COLO829 (cell line): Measurements from ENCODE around the gene ASTN1.
A peak's percentile ranks its signal among the peaks of the same experiment; 100 is the strongest.

Experiments used
- DNase-seq: peaks from one replicate; pipeline ENCODE4 v3.0.0; 2012; ENCODE audit warnings: low spot score

The ASTN1 gene

GRCh38 chr1:176993587-176993986 lies 170.9 kb downstream of the ASTN1 start:
- DNase-seq, result no peak

GRCh38 chr1:176989754-176990153 lies 174.8 kb downstream of the ASTN1 start:
- DNase-seq, result no peak

GRCh38 chr1:176989023-176989422 lies 175.5 kb downstream of the ASTN1 start:
- no peak for DNase-seq

GRCh38 chr1:176987016-176987415 lies 177.5 kb downstream of the ASTN1 start:
- DNase-seq, result no peak

- DNase-seq, result no peak
These were observed 180.8 kb downstream of the ASTN1 start for GRCh38 chr1:176983731-176984130.

- no peak for DNase-seq
These were observed 187.7 kb downstream of the ASTN1 start for GRCh38 chr1:176976771-176977170.

GRCh38 chr1:176976225-176976624 lies 188.3 kb downstream of the ASTN1 start:
- DNase-seq, result no peak

GRCh38 chr1:176964687-176965086 lies 199.8 kb downstream of the ASTN1 start:
- no peak for DNase-seq

- no peak for DNase-seq
These were observed 201.3 kb downstream of the ASTN1 start for GRCh38 chr1:176963181-176963580.

GRCh38 chr1:176961678-176962077 lies 202.8 kb downstream of the ASTN1 start:
- no peak for DNase-seq

- DNase-seq, result no peak
These were observed 205.2 kb downstream of the ASTN1 start for GRCh38 chr1:176959191-176959820.

GRCh38 chr1:176957603-176958002 lies 206.9 kb downstream of the ASTN1 start:
- DNase-seq, result no peak

GRCh38 chr1:176954242-176954641 lies 210.3 kb downstream of the ASTN1 start:
- DNase-seq, result no peak

GRCh38 chr1:176950736-176951324 lies 213.7 kb downstream of the ASTN1 start:
- no peak for DNase-seq

GRCh38 chr1:176949033-176949662 lies 215.4 kb downstream of the ASTN1 start:
- DNase-seq, result peak; percentile 80

- no peak for DNase-seq
These were observed 219.9 kb downstream of the ASTN1 start for GRCh38 chr1:176944606-176945005.

GRCh38 chr1:176943783-176944182 lies 220.7 kb downstream of the ASTN1 start:
- no peak for DNase-seq

- DNase-seq, result no peak
These were observed 222.2 kb downstream of the ASTN1 start for GRCh38 chr1:176942346-176942745.

GRCh38 chr1:176939993-176940392 lies 224.5 kb downstream of the ASTN1 start:
- DNase-seq, result no peak

GRCh38 chr1:176938375-176938774 lies 226.1 kb downstream of the ASTN1 start:
- no peak for DNase-seq

GRCh38 chr1:176934370-176934769 lies 230.1 kb downstream of the ASTN1 start:
- no peak for DNase-seq

GRCh38 chr1:176932114-176933104 lies 232.1 kb downstream of the ASTN1 start:
- no peak for DNase-seq
